Fibroblast of skin of right quadriceps (primary cell): ENCODE data around the gene LAD1.

ENCODE experiments used
- DNase-seq: peaks from one replicate; pipeline ENCODE4 v3.0.0-alpha.2; 2013

Gene LAD1

DNA sequence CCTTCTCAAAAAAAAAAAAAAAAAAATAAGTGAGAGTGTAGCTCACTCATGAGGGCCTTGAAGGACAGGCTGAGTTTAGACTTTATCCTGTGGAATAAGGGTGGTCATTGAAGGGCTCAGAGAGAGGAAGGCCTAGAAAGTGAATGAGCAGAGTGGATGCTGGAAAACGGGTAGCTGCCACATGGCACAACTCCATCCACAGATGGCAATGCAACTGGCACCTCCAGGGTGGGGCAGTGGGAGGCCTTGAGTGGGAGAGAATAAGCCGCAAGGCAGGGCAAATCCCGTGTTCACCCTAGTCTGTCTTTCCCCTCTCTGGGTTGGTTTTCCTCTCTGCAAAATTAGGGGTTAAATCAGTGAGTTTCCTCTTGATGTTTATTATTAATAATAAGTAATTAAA, 19.3 kb upstream of the LAD1 start:
- no peak for DNase-seq

DNA sequence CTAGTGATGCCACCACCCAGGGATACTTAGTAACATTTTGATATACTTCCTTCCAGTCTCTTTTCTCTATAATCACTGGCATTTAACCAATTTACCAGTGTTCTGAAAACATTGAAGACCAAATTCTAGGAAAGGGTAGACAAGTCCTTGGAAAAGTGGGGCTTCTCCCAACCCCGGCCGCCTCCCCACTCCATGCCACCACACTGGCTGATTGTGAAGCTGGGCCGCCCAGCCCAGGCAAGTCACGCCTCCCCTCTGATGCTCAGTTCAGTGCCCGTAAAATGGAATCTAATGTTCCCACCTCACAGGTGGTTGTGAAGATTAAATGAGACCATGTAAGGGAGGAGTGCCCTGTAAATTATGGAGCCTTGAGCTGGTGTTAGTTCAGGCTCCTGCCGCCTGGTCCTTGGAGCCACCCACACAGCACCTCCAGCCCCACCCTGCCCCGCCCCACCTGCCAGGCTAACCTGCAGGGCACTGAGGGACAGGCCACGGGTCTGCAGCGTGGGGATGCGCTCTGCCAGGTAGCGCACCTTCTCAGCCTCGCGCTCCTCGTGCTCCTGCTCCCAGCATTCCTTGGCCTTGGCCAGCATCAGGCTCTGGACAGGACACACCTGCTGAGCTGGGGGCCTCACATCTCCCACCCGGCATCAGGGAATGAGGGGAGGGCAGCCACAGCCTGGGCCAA, 15.1 kb upstream of the LAD1 start:
- DNase-seq, result no peak

DNA sequence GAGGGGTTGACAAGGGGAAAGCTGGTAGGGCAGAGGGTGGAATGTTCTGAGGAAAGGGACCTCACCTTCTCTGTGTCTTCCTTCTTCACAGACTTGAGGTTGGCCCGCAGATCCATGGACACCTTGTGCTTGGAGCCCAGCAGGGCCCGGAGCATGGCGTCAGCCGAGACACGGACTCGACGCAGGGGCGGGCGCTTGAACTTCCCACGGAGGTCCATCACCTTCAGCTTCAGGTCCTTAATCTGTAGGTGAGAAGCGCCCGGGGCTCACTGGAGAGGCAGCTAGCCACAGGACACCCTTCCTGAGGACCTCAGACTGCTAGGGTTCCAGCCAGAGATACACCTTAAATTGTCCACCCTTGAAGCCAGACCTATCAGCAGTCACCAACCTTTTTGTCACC, 12.2 kb upstream of the LAD1 start:
- DNase-seq, result no peak

DNA sequence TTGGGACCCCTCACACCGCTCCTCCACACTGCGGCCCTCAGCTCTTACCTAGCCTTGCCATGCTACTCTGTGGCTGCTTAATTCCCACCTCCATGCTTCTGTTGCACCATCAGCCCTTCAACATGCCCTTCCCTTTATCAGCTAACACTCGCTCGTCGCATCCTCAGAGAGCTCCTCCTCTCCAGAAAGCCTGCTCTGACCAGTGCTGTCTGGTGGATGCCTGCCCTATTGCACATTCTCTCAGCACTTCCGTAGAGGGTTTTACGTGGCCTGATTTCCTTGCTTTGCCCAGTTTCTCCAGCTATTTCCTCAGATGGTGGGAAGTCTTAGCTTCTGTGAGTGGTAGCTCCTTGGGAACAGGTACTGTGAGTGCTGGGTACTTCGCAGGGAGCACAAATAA, 10.3 kb upstream of the LAD1 start:
- no peak for DNase-seq

DNA sequence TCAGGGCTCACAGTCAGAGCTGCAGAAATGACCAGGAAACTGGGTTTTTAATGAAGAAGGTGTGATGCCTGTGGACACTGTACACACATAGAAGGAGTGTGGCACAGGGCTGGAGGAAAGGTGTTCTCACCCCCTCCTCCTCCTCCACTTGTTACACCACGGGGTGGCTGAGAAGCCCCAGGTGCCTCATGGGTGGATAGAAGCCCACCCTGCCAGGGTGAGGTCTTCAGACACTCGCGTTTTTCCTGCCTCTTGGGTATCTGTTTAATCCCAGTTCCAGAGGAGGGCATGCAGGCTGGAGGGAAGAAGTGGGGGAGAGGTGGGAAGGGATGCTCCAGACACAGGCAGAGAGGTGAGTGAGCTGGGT, 9.7 kb upstream of the LAD1 start:
- no peak for DNase-seq

DNA sequence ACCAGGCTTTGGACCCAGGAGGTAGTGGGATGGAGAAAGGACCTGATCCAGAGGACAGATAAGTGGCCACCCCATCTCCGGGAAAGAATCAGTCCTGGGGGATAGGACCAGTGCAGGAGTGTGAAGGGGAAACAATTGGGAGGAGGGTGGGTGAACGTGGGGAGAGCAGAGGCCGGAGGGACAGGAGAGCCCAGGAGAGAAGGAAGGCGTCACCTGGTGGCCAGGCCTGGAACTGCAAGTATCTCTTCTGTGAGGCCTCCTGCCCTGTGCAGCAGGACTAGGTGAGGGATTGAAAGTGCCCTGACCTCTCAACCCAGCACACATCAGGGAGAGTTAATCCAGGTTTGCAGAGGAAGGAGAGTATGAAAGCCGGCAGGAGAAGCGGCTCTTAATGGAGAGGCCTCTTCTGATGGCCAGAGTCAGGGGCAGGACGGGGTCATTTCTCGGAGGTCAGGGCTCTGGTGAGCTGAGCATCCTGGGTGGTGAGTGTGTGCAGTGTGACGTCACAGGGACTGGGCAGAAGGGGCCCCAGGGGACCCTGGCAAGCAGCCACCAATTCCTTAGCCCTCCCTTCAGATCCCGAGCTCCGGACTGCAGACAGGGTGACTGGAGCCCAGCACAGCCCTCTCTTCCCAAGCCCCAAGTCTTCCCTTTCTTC, 9.2 kb upstream of the LAD1 start:
- peak; percentile 66 for DNase-seq

DNA sequence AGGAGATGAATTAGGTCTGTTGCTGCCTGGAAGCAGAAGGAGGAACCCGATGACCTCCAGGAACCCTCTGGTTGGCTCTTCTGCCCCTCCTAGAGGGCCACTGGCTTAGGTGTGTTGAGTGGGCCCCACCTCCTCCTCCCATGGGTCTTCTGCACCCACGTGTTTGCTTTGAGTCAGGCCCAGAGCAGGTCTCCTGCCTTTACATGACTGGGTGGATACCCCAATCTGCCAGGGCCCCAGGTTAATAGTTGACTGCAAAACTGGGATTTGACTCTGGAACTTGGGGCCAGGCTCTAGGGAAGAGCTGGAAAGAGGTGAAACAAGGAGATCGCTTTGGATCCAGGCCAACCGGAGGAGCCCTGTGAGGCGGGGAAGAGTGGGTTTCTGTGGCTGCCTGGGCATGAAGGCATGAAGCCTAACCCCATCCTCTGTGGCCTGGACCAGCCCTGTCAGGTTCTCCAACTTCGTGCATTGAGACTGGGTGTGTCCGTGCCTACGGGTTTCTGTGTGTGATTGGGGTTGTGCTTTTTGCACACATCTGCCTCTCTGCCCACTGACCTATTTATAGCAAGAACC, 7.8 kb upstream of the LAD1 start:
- DNase-seq, result no peak

DNA sequence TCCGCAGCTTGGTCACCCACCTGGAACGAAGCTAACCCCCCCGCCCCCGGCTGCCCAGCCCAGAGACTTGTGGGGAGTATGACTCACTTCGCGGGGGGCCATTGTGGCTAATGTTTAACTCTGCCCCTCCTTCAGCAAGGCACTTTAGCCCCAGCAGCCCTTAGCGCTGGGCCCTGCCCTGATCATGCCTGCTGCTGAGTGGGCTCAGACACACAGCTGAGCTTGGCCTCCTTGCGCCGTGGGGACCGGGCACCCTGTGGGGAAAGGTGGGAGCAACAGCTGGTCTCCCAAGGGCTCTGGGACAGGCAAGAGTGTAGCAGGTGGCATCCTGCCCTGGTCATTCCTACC, 6.3 kb upstream of the LAD1 start:
- DNase-seq, result no peak

DNA sequence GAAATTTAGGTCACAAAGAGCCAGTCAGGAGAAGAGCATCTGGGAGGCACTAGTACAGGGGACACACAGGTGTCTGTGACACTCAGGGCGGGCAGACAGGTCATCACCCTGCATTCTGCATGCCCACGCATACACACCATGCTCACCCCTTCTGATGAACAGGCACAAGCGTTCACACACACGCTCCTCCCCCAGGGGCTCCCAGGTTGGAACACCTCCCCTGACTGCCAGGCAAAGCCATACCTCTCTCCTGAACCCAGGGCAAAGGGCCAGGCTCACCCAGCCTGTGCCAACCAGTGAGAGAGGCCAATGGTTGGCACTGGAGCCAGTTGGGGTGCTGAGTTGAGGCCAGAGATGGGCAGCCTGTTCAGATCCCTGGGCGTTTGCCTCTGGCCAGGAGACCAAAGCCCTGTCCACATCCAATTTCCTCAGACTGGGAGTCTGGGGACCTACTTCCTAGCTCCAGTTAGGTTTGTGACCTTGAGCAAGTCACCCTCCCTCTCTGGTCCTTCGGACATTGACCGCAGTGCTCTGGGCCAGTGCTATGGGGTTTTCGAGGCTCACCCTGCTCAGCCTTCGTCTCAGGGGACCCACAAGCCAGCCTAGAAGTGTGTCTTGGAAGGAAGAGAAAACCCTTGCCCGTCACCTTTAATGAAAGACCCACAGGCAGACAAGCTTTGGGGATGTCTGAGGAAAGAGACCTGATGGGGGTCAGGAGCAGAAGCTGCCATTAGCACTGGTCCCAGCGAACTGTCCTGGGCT, 5.8 kb upstream of the LAD1 start:
- DNase-seq, result no peak

DNA sequence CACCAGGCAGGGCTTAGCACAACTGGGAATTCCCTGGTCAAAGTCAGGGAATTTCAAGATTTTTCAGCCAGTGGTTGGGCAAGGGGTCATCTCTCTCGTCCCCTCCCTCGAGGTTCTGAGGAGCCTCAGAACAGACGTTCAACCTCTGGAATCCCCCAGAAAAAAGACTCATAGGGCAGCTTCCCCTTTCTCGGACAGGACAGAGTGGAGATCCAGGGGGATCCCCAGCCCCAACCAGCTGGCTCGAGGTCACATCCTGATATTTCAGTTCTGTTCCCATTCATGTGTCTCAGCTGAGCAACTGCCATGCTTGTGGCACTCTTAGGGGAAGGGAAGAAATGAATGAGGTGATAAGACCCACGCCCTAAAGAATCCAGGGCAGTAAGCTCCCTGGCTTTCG, 4.9 kb upstream of the LAD1 start:
- DNase-seq, result no peak

DNA sequence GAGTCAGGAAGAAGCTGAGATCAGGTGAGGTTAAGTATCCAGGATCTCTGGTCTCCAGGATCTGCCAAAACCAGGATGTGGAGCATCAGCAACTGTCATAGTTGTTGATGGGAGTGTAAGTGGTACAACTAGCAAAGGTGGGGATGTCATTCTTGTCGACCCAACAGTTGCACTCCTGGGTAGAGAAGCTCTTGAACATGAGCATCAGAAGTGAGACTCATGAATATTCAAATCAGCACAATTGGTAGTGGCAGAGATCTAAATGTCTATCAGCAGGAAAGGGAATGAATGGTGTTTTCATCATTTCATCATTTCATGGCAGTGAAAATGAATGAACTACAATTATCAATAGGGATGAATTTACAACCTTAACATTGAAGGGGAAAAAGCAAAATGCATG, 4.2 kb upstream of the LAD1 start:
- no peak for DNase-seq

DNA sequence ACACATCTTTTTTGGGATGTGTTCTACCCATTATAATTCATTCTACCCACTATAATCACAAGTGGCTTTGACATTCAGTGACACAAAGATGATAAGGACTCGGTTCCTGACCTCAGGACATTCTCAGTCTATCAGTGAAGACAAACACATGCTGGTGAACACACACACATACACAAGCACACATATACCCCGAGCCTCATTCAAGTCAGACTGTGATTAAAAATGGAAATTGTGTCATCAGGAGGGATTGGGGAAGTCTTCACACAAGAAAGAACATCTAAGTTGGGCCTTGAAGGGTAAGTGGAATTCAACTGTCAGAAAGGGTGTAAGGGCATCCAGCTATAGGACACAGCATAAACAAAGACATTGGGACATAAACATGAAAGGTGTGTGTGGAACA, 2.6 kb upstream of the LAD1 start:
- no peak for DNase-seq

DNA sequence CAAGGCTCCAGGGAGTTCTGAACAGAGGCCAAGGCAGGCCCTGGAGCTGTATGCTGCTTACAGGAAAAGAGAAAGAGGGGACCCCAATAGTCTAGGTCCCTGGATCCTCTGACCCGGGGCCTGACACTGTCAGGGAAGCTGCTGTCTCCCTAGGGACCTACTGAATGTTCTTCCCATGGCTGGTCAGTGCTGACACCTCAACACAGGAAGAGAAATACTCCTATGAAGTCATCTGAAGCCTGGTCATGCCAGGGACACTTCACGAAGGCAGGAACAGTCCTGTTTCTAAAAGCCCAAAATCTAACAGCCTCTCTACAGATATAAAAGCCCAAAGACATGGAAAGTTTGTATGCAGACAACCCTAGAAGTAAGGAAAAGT, 1.7 kb upstream of the LAD1 start:
- no peak for DNase-seq

DNA sequence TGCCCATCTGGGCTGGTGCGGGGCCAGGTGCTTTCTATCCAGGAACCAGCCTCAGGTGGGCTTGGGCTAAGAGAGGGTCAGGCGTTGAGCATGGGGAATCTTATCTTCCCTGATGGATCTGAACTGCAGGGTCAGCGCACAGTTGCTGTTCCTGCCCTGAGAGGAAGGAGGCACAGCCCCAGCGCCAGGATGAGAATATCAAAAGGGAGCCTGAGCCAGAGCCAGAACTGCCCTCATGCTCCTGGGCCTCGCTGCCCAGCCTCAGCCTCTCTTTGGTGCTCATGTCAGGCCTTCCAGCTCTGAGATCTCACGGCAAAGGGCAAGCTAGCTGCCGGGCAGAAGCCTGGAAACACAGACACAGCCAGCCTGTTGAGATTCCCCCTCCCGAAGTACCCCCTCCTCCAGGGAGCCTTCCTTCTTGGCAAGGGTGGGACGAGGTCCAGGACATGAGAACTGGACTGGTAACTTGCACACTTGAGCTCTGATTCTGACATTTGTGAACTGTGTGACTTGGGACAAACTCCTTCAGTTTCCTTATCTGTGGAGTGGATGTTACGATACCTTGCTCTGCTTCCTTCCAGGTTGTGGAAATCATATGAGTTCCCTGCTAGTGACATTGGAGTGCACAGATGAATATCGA, 1.2 kb upstream of the LAD1 start:
- no peak for DNase-seq

DNA sequence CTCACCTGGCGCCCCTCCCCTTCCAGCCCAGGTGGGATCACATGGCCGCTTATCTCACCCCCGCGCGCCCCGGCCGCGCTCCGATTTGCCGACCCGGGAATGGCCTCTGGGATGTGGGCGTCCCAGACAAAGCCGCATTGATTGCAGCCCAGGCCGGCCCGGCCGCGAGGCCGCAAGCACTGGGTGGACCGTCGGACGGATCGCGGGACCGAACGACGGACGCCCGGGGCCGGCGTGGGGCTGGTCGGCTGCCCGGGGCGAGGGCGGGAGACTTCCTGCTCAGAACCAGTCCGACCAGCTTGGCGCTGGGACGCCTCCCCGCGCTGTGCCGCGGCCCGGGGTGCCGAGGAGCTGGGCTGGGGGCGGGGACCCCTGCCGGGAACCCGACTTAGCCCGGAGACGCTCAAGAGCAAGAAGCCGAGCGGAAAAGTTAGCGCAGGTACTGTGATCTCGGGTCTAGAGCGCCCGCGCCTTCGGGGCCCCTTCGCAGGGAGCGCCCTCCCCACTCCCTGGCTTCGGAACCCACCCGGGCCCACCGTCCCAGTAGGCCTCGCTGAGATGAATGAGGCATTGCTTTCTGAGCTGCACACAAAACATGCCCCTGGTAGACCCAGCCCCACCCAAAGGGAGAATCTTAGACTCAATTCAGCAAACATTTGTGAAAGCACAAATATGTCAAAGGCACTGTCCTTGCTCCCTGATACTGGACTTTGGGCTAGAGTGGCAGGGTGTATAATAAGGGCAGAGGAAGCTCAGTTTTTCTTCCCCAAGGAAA, 415 bp upstream of the LAD1 start:
- no peak for DNase-seq

DNA sequence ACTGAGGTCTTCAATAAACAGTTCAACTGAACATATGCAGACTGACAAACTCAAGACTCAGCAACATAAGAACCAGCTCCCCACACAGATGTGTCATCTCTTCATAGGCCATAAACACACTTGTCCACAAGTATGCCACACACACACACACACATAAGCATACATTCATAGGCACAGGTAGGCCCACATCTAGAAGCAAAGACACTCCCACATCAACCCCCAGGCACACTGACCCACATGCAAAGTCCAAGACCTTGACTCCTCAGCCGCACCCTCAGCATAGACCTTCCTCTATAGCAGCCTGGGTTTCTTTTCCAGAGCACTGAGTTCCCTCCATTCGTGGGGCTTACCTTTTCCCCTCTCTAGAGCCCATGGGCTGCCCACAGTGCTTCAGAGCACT, 1.4 kb downstream of the LAD1 start:
- DNase-seq, result no peak

DNA sequence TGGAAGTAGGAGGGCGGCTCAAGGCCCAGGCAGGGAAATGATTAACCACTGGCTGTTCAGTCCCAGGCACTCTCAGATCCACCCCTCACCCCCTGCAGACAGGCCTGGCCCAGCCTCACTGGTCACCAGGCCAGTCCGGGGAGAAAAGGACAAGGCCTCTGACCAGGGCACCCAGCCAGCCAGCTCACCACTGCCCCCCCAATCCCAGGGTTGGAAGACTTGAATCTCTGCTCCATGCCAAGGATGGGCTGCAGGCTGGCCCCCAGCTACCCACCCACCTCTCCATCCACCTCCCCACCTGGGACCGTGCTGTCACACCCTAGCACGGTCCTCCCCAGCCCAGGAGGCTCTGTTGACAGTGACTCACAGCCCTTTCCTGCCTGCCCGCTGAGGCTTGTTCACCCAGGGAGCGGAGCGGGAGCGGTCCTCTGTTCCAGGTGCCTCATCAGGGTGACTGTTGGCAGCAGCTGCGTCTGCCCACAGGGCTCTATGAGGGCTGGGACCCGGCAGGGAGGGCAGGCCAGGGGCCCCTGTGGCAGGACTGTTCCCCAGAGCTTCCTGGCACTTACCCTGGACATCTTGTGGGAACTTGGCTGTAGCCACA, 2.2 kb downstream of the LAD1 start:
- DNase-seq, result no peak

DNA sequence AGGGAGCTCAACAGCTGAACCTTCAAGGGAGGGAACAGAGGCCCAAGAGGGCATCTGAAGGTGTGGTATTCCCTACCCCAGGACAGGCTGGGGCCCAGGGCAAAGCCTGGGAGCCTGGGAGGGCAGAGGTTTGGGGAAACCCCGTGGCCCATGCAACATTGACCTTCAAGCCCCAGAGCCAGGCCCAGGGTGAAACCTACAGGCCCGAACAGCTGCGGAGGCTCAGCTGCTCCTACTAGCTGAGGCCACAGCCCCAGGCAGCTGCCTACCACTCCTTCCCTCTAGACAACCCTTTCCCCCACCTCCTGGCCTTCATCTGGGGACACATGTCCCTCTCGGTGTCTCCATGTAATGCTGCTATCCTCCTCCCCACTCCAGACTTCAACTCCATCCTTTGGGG, 3.2 kb downstream of the LAD1 start:
- no peak for DNase-seq

DNA sequence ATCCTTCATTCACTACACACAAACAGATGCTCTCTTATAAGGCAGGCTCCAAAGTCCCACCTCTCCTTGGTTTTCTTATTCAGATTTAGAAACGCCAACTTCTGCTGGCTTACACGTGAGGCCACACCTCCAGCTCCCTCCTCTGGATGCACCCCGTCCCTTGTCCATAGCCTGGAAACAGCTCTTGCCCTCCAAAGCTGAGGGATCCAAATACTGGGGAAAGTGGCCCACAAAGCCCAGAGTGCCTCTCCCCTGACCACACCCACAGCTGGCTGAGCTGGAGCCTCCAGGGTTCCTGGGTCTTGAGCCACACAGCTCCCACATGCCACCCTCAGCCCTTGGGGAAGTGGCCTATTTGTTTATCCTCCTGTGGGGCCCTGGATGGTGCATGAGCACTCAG, 4.5 kb downstream of the LAD1 start:
- DNase-seq, result no peak

DNA sequence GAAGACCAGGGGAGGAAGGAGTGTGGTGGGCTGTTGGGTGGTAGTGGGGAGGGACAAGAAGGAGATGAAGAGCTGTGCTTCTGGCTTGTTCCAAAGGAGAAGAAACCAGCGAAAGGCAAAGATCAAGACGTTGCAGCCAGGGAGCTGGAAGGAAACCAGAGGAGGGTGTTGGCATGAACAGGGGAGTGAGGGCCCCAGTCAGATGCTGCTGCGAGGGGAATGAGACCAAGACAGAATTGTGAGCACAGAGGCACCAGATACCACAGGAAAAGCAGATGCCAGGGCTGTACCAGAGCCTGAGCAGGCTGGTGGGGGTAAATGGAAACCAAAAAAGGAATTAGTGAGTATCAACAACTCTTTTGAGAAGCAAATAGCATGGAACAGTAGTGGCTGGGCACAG, 6.0 kb downstream of the LAD1 start:
- DNase-seq, result no peak

DNA sequence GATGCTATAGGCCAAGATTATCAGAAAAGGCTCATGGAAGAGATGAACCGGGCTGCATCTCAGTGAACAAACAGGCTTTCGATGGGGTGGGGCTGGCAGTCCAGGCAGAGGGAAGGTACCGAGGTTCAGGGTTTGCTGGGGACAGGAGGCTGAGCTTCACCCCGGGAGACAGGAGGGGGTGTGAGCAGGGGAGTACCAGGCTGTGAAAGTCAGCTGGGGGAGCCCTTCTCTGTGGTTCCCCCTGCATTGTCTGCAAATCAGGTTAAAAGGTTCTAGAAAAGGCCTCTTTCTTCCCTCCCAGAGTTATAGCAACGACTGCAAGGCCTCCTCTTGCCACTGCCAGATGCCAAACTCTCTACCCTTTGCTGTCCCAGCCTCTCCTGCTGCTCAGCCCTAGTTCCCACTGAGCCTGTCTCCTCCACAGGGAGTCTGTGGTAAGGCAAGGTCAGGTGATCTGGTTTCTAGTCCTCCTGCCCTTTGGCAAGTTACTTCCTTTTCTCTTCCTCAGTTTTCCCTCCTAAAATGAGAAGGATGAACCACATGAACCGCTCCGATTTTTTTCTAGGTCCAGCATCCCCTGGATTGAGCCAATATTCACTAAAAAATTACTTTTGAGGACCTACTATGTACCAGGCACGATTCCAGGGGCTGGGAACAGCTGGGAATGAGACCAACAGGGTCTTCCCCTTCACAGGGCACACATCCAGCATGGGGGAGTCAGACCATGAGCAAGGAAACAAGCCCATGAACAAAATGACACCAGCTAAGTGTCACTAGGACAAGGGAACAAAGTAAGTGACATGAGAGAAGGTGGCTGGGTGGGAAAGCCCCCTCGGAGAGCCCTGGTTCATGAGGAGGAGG, 7.2 kb downstream of the LAD1 start:
- no peak for DNase-seq

DNA sequence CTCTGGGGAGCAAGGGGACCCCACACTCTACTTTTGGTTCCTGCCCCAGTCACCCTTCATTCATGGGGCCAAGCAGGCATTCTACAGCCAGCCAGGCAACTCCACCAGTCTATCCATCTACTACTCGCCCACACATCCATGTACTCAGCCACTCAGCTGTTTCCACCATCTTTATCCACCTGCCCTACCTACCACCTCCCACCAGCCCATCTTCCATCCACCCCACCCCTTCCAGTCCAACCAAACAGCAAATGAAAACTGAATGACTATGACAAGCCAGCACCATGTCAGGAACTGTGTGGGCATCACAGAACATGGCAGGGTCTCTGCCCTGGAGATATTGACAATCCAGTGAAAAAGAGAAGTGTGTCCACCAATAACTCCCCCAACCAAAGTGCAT, 7.9 kb downstream of the LAD1 start:
- DNase-seq, result no peak
